ENCODE measurements around the gene EPC2.

The EPC2 gene

GRCh38 chr2:148812306-148812705 is 167.8 kb downstream of the EPC2 start:
- no peaks in the 10 kb centered on the region for H3K9me3 ChIP-seq (ENCODE audit: control insufficient read depth, low read length)
- H3K4me3 ChIP-seq (ENCODE audit: extremely low read depth, insufficient read depth, low read length, poor library complexity, severe bottlenecking) = no peak overlapping the region
- H3K4me1 ChIP-seq (ENCODE audit: control insufficient read depth, insufficient read depth, low read length, poor library complexity, severe bottlenecking) = peaks cover 5% of the 10 kb centered on the region
- no peaks in the 10 kb centered on the region for H3K36me3 ChIP-seq (ENCODE audit: control insufficient read depth, insufficient read depth, low read length)
- no peak overlapping the region for H3K27ac ChIP-seq (ENCODE audit: low read depth, low read length, severe bottlenecking)
- WGBS, 2 experiments (ENCODE audit: insufficient coverage in 2 of 2) = 92 to 96% methylated on average over 6 of the region's 6 CpGs

- WGBS, 2 experiments (ENCODE audit: insufficient coverage in 2 of 2) = 20 to 26% methylated on average over 9 to 10 of the region's 11 CpGs
- Histone ChIP-seq H3K4me3 (ENCODE audit: extremely low read depth, insufficient read depth, low read length, poor library complexity, severe bottlenecking) (no peak overlapping the region), H3K27ac (ENCODE audit: low read depth, low read length, severe bottlenecking) (no peak overlapping the region), H3K9me3 (ENCODE audit: control insufficient read depth, low read length) (no peaks in the 10 kb centered on the region), H3K4me1 (ENCODE audit: control insufficient read depth, insufficient read depth, low read length, poor library complexity, severe bottlenecking) (peaks cover 7% of the 10 kb centered on the region), H3K36me3 (ENCODE audit: control insufficient read depth, insufficient read depth, low read length) (no peaks in the 10 kb centered on the region)
Measured at GRCh38 chr2:148813603-148814065, 169.1 kb downstream of the EPC2 start.

- Histone ChIP-seq H3K4me1 (ENCODE audit: control insufficient read depth, insufficient read depth, low read length, poor library complexity, severe bottlenecking) (peaks cover 7% of the 10 kb centered on the region), H3K27ac (ENCODE audit: low read depth, low read length, severe bottlenecking) (no peak overlapping the region), H3K4me3 (ENCODE audit: extremely low read depth, insufficient read depth, low read length, poor library complexity, severe bottlenecking) (no peak overlapping the region), H3K36me3 (ENCODE audit: control insufficient read depth, insufficient read depth, low read length) (no peaks in the 10 kb centered on the region), H3K9me3 (ENCODE audit: control insufficient read depth, low read length) (no peaks in the 10 kb centered on the region)
- WGBS, 2 experiments (ENCODE audit: insufficient coverage in 2 of 2) = 80 to 86% methylated on average over 1 of the region's 6 CpGs
Measured at GRCh38 chr2:148814143-148814859, 169.8 kb downstream of the EPC2 start.

- WGBS, 2 experiments (ENCODE audit: insufficient coverage in 2 of 2) = 84 to 100% methylated on average over 3 to 6 of the region's 7 CpGs
- Histone ChIP-seq H3K36me3 (ENCODE audit: control insufficient read depth, insufficient read depth, low read length) (no peaks in the 10 kb centered on the region), H3K4me3 (ENCODE audit: extremely low read depth, insufficient read depth, low read length, poor library complexity, severe bottlenecking) (no peak overlapping the region)
Measured at GRCh38 chr2:148814860-148815419, 170.4 kb downstream of the EPC2 start.

GRCh38 chr2:148816176-148816575 is 171.6 kb downstream of the EPC2 start:
- no peak overlapping the region for H3K27ac ChIP-seq (ENCODE audit: low read depth, low read length, severe bottlenecking)
- no peaks in the 10 kb centered on the region for H3K9me3 ChIP-seq (ENCODE audit: control insufficient read depth, low read length)
- 85 to 95% methylated on average over 5 to 6 of the region's 6 CpGs for WGBS, 2 experiments (ENCODE audit: insufficient coverage in 2 of 2)
- H3K4me1 ChIP-seq (ENCODE audit: control insufficient read depth, insufficient read depth, low read length, poor library complexity, severe bottlenecking) = peaks cover 7% of the 10 kb centered on the region
- H3K36me3 ChIP-seq (ENCODE audit: control insufficient read depth, insufficient read depth, low read length) = no peaks in the 10 kb centered on the region
- no peak overlapping the region for H3K4me3 ChIP-seq (ENCODE audit: extremely low read depth, insufficient read depth, low read length, poor library complexity, severe bottlenecking)

More at GRCh38 chr2:148814860-148815419, 170.4 kb downstream of the EPC2 start:
- Histone ChIP-seq H3K4me1 (ENCODE audit: control insufficient read depth, insufficient read depth, low read length, poor library complexity, severe bottlenecking) (peaks cover 7% of the 10 kb centered on the region), H3K9me3 (ENCODE audit: control insufficient read depth, low read length) (no peaks in the 10 kb centered on the region), H3K27ac (ENCODE audit: low read depth, low read length, severe bottlenecking) (no peak overlapping the region)

GRCh38 chr2:148817210-148817708 is 172.7 kb downstream of the EPC2 start:
- Histone ChIP-seq H3K27ac (ENCODE audit: low read depth, low read length, severe bottlenecking) (no peak overlapping the region), H3K36me3 (ENCODE audit: control insufficient read depth, insufficient read depth, low read length) (no peaks in the 10 kb centered on the region), H3K4me3 (ENCODE audit: extremely low read depth, insufficient read depth, low read length, poor library complexity, severe bottlenecking) (no peak overlapping the region), H3K9me3 (ENCODE audit: control insufficient read depth, low read length) (no peaks in the 10 kb centered on the region), H3K4me1 (ENCODE audit: control insufficient read depth, insufficient read depth, low read length, poor library complexity, severe bottlenecking) (peaks cover 7% of the 10 kb centered on the region)
- 46 to 51% methylated on average over 7 of the region's 8 CpGs for WGBS, 2 experiments (ENCODE audit: insufficient coverage in 2 of 2)

GRCh38 chr2:148819019-148819585 is 174.6 kb downstream of the EPC2 start:
- Histone ChIP-seq H3K4me1 (ENCODE audit: control insufficient read depth, insufficient read depth, low read length, poor library complexity, severe bottlenecking) (peaks cover 7% of the 10 kb centered on the region), H3K27ac (ENCODE audit: low read depth, low read length, severe bottlenecking) (no peak overlapping the region), H3K4me3 (ENCODE audit: extremely low read depth, insufficient read depth, low read length, poor library complexity, severe bottlenecking) (no peak overlapping the region), H3K9me3 (ENCODE audit: control insufficient read depth, low read length) (no peaks in the 10 kb centered on the region), H3K36me3 (ENCODE audit: control insufficient read depth, insufficient read depth, low read length) (no peaks in the 10 kb centered on the region)
- WGBS, 2 experiments (ENCODE audit: insufficient coverage in 2 of 2) = 80 to 95% methylated on average over 4 of the region's 4 CpGs

GRCh38 chr2:148824190-148824589 is 179.6 kb downstream of the EPC2 start:
- no peak overlapping the region for H3K27ac ChIP-seq (ENCODE audit: low read depth, low read length, severe bottlenecking)
- no peak overlapping the region for H3K4me3 ChIP-seq (ENCODE audit: extremely low read depth, insufficient read depth, low read length, poor library complexity, severe bottlenecking)

GRCh38 chr2:148826791-148827190 is 182.2 kb downstream of the EPC2 start:
- Histone ChIP-seq H3K9me3 (ENCODE audit: control insufficient read depth, low read length) (no peaks in the 10 kb centered on the region), H3K27ac (ENCODE audit: low read depth, low read length, severe bottlenecking) (no peak overlapping the region), H3K4me1 (ENCODE audit: control insufficient read depth, insufficient read depth, low read length, poor library complexity, severe bottlenecking) (no peaks in the 10 kb centered on the region), H3K4me3 (ENCODE audit: extremely low read depth, insufficient read depth, low read length, poor library complexity, severe bottlenecking) (no peak overlapping the region), H3K36me3 (ENCODE audit: control insufficient read depth, insufficient read depth, low read length) (no peaks in the 10 kb centered on the region)

More at GRCh38 chr2:148824190-148824589, 179.6 kb downstream of the EPC2 start:
- no peaks in the 10 kb centered on the region for H3K9me3 ChIP-seq (ENCODE audit: control insufficient read depth, low read length)
- no peaks in the 10 kb centered on the region for H3K4me1 ChIP-seq (ENCODE audit: control insufficient read depth, insufficient read depth, low read length, poor library complexity, severe bottlenecking)
- H3K36me3 ChIP-seq (ENCODE audit: control insufficient read depth, insufficient read depth, low read length) = no peaks in the 10 kb centered on the region
- 100% methylated on average over 1 of the region's 1 CpG for WGBS, 2 experiments (ENCODE audit: insufficient coverage in 2 of 2)

- H3K36me3 ChIP-seq (ENCODE audit: control insufficient read depth, insufficient read depth, low read length) = no peaks in the 10 kb centered on the region
- H3K4me1 ChIP-seq (ENCODE audit: control insufficient read depth, insufficient read depth, low read length, poor library complexity, severe bottlenecking) = no peaks in the 10 kb centered on the region
- no peak overlapping the region for H3K27ac ChIP-seq (ENCODE audit: low read depth, low read length, severe bottlenecking)
- H3K9me3 ChIP-seq (ENCODE audit: control insufficient read depth, low read length) = no peaks in the 10 kb centered on the region
- WGBS, 2 experiments (ENCODE audit: insufficient coverage in 2 of 2) = no CpG with 5 or more reads among the region's 2 CpGs
- H3K4me3 ChIP-seq (ENCODE audit: extremely low read depth, insufficient read depth, low read length, poor library complexity, severe bottlenecking) = no peak overlapping the region
Measured at GRCh38 chr2:148828941-148829340, 184.4 kb downstream of the EPC2 start.

- H3K4me3 ChIP-seq (ENCODE audit: extremely low read depth, insufficient read depth, low read length, poor library complexity, severe bottlenecking) = no peak overlapping the region
- 80 to 100% methylated on average over 1 to 3 of the region's 3 CpGs for WGBS, 2 experiments (ENCODE audit: insufficient coverage in 2 of 2)
- H3K4me1 ChIP-seq (ENCODE audit: control insufficient read depth, insufficient read depth, low read length, poor library complexity, severe bottlenecking) = no peaks in the 10 kb centered on the region
- no peaks in the 10 kb centered on the region for H3K9me3 ChIP-seq (ENCODE audit: control insufficient read depth, low read length)
- no peaks in the 10 kb centered on the region for H3K36me3 ChIP-seq (ENCODE audit: control insufficient read depth, insufficient read depth, low read length)
- no peak overlapping the region for H3K27ac ChIP-seq (ENCODE audit: low read depth, low read length, severe bottlenecking)
Measured at GRCh38 chr2:148829618-148830017, 185.1 kb downstream of the EPC2 start.

Measured in mesodermal cell (in vitro differentiated cells).